ENCODE results near the gene MED9. TPM values are rescaled to one million over a fixed set of nuclear protein-coding genes. Genes with fewer than 3 reads are reported as not detected.

MED9 gene
- total and polyA plus RNA-seq, 2 of the 4 experiments (the other 2 are of a cell fraction), result 6.1 to 10.1 TPM

Small RNA genes within 50 kb of the gene (microRNA-seq; reads per million reads assigned to microRNA genes)
- gene RF00019 (ENCODE audit: insufficient read depth, insufficient read length), result not detected

Small RNA genes within 50 kb of the gene (small RNA-seq; reads per million reads assigned to genes)
- gene RF00019, result 0 reads per million in 5 experiments

Other genes starting within 250 kb of the MED9 start
- gene FLCN, start 239.8 kb upstream of the MED9 start, total RNA-seq (2012; rRNA removed), result 16.8 and 18.3 TPM in 2 replicates
- 19.6 and 24.8 TPM in 2 replicates for gene FLCN, start 239.8 kb upstream of the MED9 start, polyA plus RNA-seq (2012; rRNA removed)
- gene COPS3, start 195.8 kb upstream of the MED9 start, total RNA-seq (2012; rRNA removed), result 130 and 144 TPM in 2 replicates
- gene COPS3, start 195.8 kb upstream of the MED9 start, polyA plus RNA-seq (2012; rRNA removed), result 59.8 and 71.4 TPM in 2 replicates
- gene NT5M, start 173.6 kb upstream of the MED9 start, total RNA-seq (2012; rRNA removed), result 0.18 and 0.28 TPM in 2 replicates
- gene NT5M, start 173.6 kb upstream of the MED9 start, polyA plus RNA-seq (2012; rRNA removed), result 0.32 and 0.55 TPM in 2 replicates
- gene RASD1, start 19.4 kb downstream of the MED9 start, total RNA-seq (2012; rRNA removed), result 0.54 and 1.1 TPM in 2 replicates
- gene RASD1, start 19.4 kb downstream of the MED9 start, polyA plus RNA-seq (2012; rRNA removed), result 1.4 and 1.8 TPM in 2 replicates
- 23.3 and 25.0 TPM in 2 replicates for gene PEMT, start 114.7 kb downstream of the MED9 start, total RNA-seq (2012; rRNA removed)
- gene PEMT, start 114.7 kb downstream of the MED9 start, polyA plus RNA-seq (2012; rRNA removed), result 49.5 and 54.5 TPM in 2 replicates
- gene RAI1, start 204.5 kb downstream of the MED9 start, total RNA-seq (2012; rRNA removed), result 1.8 and 1.9 TPM in 2 replicates
- 10.5 and 14.0 TPM in 2 replicates for gene RAI1, start 204.5 kb downstream of the MED9 start, polyA plus RNA-seq (2012; rRNA removed)